Hematopoietic multipotent progenitor cell (in vitro differentiated cells): ENCODE results near the gene SLC6A19. TPM values are rescaled to one million over a fixed set of nuclear protein-coding genes. Genes with fewer than 3 reads are reported as not detected.

ENCODE experiments used
- DNase-seq, 3 donors: peaks; one replicate each; pipeline ENCODE4 v3.0.0-alpha.2; 2011 to 2015; ENCODE audit warnings: low read depth in 2 of 3, low spot score in 2 of 3
- total RNA-seq: library from RNA; depleted of rRNA; stranded (reverse); fragments of >200 nt; gene quantifications from one replicate; pipeline ENCODE4 v1.2.3, GENCODE V29; 2012

Gene SLC6A19
- total RNA-seq, 1 donor = under 0.01 TPM

- no peak for DNase-seq
Measured at GRCh38 chr5:1241509-1242080, 40.2 kb downstream of the SLC6A19 start.

- no peak for DNase-seq
Measured at GRCh38 chr5:1242733-1243486, 41.5 kb downstream of the SLC6A19 start.

- no peak for DNase-seq
Measured at GRCh38 chr5:1243487-1244130, 42.2 kb downstream of the SLC6A19 start.

GRCh38 chr5:1244255-1244654 is 42.9 kb downstream of the SLC6A19 start:
- DNase-seq = no peak

GRCh38 chr5:1244976-1245375 is 43.6 kb downstream of the SLC6A19 start:
- DNase-seq = no peak

- no peak for DNase-seq
Measured at GRCh38 chr5:1245905-1246576, 44.6 kb downstream of the SLC6A19 start.

- DNase-seq = peak in 2 of 3 donors; percentile 20 to 45
Measured at GRCh38 chr5:1246711-1247431, 45.5 kb downstream of the SLC6A19 start.

GRCh38 chr5:1247811-1248210 is 46.4 kb downstream of the SLC6A19 start:
- DNase-seq = no peak

GRCh38 chr5:1249366-1250280 is 48.2 kb downstream of the SLC6A19 start:
- DNase-seq = no peak

GRCh38 chr5:1251678-1252580 is 50.5 kb downstream of the SLC6A19 start:
- DNase-seq = no peak

- no peak for DNase-seq
Measured at GRCh38 chr5:1252681-1253080, 51.3 kb downstream of the SLC6A19 start.

GRCh38 chr5:1253456-1254105 is 52.2 kb downstream of the SLC6A19 start:
- DNase-seq = no peak

GRCh38 chr5:1254196-1254595 is 52.8 kb downstream of the SLC6A19 start:
- no peak for DNase-seq

GRCh38 chr5:1255081-1255561 is 53.7 kb downstream of the SLC6A19 start:
- peak in 1 of 3 donors; percentile 18 for DNase-seq

GRCh38 chr5:1256776-1257175 is 55.4 kb downstream of the SLC6A19 start:
- no peak for DNase-seq

GRCh38 chr5:1257363-1257762 is 56.0 kb downstream of the SLC6A19 start:
- no peak for DNase-seq

- no peak for DNase-seq
Measured at GRCh38 chr5:1257841-1258240, 56.4 kb downstream of the SLC6A19 start.
